ENCODE data around the gene FAM20C. TPM values are rescaled to one million over a fixed set of nuclear protein-coding genes. Genes with fewer than 3 reads are reported as not detected.
"Not testable (repeated sequence)": the region's sequence is repeated elsewhere in the genome, so short reads cannot be mapped to it uniquely, and the experiment has no call there.

Gene FAM20C
- total RNA-seq, 1 experiment from 2014 or later: 132 TPM

- DNase-seq (ENCODE audit: low spot score): no peak
Measured at GRCh38 chr7:256981-257646, 64.7 kb downstream of the FAM20C start.

DNA sequence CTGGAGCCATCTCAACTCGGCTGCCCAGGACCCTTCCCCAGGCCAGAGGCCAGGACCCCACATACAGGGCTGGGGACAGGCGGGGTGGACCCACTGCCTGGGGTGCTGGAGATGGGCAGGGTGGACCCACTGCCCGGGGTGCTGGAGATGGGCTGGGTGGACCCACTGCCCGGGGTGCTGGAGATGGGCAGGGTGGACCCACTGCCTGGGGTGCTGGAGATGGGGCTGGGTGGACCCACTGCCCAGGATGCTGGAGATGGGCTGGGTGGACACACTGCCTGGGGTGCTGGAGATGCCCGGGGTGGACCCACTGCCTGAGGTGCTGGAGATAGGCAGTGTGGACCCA, 65.2 kb downstream of the FAM20C start:
- no peak for DNase-seq (ENCODE audit: low spot score)

DNA sequence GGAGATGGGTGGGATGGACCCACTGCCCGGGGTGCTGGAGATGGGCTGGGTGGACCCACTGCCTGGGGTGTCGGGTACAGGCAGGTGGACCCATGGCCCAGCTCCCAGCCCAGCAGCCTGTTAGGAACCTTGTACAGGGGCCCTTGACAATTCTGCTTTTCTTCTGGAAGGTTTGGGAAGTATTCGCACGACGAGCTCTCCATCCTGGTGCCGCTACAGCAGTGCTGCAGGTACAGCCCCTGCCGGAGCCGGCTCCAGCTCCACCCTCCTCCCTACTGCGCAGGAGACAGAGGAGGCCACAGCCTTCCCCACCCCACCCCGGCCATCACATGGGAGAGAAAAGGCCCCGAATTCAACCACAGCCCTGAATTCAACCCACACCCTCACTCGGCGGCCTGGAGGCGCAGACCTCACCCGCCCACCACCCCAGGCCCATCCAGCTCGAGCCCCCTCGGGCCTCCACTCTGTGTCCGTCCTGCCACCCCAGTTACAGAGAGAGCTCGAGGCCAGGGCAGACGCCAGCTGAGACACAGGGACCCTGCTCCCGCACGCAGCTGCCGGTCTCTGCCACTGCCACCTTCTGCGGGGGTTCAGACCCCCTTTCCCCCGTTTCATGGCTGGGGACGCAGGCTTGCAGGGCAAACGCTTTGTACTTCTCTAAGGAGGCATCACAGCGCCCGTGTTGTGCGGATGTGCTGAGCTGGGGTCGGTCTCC, 66.3 kb downstream of the FAM20C start:
- no peak for DNase-seq (ENCODE audit: low spot score)

GRCh38 chr7:259191-259505, 66.8 kb downstream of the FAM20C start:
- no peak for DNase-seq (ENCODE audit: low spot score)

DNA sequence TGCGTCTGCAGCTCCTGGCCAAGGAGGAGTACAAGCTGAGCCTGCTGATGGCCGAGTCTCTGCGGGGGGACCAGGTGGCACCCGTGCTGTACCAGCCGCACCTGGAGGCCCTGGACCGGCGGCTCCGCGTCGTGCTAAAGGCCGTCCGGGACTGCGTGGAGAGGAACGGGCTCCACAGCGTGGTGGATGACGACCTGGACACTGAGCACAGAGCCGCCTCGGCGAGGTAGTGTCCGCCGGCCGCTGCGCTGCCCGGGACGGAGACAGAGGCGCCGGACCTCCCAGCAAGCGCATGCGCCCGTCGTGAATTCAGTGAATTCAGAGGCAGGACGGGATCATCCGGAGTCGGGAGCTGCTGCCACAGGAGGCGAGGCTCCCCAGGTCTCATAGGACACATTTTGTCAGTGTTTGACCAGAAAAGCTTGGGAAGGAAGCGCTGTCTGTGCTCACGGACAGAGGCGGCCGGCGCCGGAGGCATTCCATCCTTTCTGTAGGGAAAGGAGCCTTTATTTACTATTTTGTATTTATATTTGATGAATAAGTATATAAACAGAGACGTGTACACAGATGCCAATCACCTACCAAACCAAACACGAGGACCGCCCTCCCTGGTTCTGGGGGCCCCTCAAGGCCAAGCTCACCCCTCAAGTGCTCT, 67.5 kb downstream of the FAM20C start:
- DNase-seq (ENCODE audit: low spot score): no peak

GRCh38 chr7:260441-261281, 68.3 kb downstream of the FAM20C start:
- DNase-seq (ENCODE audit: low spot score): no peak

DNA sequence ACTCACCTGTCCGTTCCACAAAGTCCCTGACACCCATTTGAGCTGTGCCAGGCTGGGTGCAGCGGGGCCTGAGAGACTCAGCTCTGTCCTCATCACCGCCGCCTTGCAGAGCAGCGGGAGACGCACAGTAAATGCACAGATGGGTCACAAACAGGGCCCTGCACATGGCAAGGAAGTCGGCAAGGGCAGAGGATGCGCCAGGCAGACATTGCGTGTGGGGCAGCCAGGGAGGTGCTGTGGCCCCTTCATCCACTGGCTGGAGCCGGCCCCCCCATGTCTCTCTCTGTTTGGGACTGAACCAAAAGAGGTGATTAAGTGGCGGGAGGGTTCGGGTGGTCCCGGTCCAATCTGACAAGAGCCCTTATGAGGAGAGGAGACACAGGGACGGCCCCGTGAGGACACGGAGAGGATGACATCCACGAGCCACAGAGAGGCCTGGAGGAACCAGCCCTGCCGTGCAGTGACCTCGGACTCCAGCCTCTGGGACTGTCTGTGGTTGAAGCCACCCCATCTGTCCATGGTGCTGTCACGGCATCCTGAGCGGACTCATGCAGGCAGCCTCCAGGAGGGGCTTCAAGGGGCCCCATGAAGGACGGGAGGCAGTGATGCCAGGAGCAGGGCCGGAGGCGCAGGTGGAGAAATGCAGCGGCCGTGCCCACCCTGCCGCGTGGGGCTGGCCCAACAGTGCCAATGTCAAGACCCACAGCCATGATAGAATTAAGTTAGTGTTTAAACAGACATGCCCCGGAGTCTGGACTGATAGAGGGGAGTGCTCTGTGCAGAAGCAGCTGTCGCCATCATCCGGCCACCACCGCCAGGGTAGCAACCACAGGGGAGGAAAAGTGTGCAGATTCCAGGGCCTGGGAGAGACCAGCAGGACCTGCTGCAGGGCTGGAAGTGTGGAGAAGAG, 69.2 kb downstream of the FAM20C start:
- DNase-seq (ENCODE audit: low spot score): no peak

GRCh38 chr7:262251-262572, 69.8 kb downstream of the FAM20C start:
- DNase-seq (ENCODE audit: low spot score): no peak

DNA sequence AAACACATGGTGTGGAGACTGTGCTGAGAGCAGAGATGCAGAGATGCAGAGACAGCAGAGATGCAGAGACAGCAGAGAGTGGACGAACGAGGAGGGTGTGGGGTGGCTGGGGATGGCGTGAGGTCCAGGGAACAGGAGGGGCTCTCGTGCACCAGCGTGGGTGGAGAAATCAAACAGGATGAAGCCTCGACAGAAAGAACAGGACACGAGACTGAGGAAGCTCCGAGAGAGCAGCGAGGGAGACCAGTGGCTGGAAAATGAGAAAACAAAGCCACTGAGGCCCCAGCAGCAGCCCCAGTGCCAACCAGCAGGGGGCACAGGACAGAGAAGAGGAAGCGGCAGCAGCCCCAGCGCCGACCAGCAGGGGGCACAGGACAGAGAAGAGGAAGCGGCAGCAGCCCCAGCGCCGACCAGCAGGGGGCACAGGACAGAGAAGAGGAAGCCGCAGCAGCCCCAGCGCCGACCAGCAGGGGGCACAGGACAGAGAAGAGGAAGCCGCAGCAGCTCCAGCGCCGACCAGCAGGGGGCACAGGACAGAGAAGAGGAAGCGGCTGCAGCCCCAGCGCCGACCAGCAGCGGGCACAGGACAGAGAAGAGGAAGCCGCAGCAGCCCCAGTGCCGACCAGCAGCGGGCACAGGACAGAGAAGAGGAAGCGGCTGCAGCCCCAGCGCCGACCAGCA, 70.4 kb downstream of the FAM20C start:
- DNase-seq (ENCODE audit: low spot score): not testable (repeated sequence)

DNA sequence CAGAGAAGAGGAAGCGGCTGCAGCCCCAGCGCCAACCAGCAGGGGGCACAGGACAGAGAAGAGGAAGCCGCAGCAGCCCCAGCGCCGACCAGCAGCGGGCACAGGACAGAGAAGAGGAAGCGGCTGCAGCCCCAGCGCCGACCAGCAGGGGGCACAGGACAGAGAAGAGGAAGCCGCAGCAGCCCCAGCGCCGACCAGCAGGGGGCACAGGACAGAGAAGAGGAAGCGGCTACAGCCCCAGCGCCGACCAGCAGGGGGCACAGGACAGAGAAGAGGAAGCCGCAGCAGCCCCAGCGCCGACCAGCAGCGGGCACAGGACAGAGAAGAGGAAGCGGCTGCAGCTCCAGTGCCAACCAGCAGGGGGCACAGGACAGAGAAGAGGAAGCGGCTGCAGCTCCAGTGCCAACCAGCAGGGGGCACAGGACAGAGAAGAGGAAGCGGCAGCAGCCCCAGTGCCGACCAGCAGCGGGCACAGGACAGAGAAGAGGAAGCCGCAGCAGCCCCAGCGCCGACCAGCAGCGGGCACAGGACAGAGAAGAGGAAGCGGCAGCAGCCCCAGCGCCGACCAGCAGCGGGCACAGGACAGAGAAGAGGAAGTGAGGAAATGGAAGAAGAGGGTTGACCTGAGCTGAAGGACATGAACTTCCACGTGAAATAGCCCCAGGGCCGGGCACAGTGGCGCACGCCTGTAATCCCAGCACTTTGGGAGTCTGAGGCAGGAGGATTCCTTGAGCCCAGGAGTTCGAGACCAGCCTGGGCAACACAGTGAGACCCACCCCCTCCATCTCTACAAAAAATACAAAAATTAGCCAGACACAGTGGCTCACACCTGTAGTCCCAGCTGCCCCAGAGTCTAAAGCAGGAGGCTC, 71.3 kb downstream of the FAM20C start:
- not testable (repeated sequence) for DNase-seq (ENCODE audit: low spot score)

- DNase-seq (ENCODE audit: low spot score): no peak
Measured at GRCh38 chr7:264541-265191, 72.3 kb downstream of the FAM20C start.

- no peak for DNase-seq (ENCODE audit: low spot score)
Measured at GRCh38 chr7:265192-265997, 73.0 kb downstream of the FAM20C start.

DNA sequence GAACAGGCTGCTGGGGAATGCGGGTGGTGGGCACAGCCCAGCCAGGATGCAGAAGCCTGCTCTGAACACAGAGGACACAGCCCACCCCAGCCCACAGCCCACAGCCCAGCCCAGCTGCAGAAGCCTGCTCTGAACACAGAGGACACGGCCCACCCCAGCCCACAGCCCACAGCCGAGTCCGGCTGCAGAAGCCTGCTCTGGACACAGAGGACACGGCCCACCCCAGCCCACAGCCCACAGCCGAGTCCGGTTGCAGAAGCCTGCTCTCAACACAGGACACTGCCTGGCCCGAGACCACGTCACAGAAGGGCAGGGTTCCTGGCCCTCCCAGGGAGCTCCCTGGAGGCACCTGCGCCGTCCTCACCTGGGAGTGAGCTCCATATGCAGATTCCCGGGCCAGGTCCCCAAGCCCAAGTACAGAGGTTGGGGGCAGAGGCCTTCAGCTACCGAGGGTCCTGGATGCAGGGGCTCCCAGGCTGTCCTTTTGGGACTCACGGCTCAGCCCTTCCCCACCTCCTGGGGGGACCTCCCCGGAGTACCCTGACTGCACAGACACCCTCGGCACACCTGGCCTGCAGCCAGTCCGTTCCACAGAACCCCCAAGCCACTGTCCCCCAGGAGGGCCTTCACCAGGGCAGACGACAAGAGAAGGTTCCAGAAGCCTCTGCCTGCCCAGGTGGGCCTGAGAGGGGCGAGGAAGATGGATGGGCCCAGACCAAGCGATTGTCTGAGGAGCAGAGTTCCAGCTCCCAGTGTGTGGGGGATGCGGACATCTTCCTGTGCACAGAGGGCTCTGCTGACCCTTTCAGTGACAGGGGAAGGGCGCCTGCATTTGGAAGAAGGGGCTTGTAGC, 73.9 kb downstream of the FAM20C start:
- DNase-seq (ENCODE audit: low spot score): no peak

DNA sequence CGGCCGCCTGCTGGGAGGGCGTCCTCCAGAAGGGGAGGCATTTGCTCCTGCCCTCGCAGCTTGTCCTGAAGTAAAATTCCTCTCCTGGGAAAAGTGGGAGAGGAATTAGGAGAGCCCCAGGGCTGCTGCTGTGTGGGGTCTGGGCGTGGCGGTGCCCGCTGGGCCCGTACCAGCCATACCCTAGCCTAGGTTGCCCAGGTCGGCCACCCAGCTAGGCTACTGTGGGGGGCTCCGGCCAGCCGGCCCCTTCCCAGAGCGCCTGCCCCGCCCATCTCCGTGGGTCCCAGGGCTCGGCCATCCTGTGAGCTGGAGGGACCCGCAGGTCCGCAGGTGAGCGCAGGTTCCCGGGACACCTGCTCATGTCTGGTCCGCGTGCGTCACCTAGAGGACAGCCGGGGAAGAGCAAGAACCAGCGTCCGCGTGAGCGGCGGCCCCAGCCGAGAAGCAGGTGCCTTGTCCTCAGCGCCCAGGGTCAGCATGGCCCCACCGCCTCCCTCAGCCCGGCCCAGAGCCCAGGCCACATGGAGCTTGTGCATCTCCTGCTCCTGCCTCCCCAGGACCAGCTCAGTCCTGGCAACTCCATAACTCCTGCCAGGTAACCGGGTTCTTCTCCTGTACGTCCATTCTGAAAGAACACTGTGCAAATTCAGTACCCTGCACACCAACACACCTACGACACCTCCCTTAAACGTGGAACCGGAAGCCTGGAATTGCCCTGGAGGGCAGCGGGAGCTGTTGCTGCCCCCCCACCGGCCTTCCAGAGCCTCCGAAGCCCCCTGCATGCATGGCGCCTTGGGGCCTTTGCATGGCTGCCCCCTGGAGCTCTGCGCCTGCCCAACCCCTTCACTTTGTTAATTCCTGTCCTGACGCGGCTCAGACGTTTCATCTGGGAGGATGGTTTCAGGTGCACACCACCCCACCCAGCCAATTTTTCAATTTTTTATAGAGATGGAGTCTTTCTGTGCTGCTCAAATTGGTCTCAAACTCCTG, 74.8 kb downstream of the FAM20C start:
- no peak for DNase-seq (ENCODE audit: low spot score)

- DNase-seq (ENCODE audit: low spot score): no peak
Measured at GRCh38 chr7:268991-269390, 76.6 kb downstream of the FAM20C start.

DNA sequence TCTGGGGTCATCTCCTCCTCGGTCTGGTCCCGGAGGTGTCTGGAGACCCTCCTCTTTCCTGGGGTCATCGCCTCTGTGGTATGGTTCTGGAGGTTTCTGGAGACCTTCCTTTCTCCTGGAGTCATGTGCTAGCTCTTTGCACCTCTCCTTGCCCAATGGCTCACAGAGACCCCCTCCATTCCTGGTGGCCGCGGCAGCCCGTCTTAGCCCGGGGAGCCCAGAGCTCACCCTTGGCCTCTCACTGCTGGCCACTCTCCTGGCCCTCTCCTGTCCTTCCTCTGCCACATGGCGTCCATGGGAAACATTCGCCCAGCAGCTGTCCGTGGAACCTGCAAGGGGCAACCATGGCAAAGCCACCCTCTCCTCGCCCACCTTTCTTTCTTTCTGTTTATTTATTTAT, 77.3 kb downstream of the FAM20C start:
- no peak for DNase-seq (ENCODE audit: low spot score)

All from H4 (cell line).